GM19438 (cell line): Measurements from ENCODE around the gene AUTS2.

ENCODE experiments used
- ATAC-seq: cut with Tn5 transposase; IDR thresholded peaks from one replicate; pipeline ENCODE4 v1.9.1; 2021; ENCODE audit warnings: low read depth; ENCODE audit not compliant: unreplicated experiment

The AUTS2 gene

DNA sequence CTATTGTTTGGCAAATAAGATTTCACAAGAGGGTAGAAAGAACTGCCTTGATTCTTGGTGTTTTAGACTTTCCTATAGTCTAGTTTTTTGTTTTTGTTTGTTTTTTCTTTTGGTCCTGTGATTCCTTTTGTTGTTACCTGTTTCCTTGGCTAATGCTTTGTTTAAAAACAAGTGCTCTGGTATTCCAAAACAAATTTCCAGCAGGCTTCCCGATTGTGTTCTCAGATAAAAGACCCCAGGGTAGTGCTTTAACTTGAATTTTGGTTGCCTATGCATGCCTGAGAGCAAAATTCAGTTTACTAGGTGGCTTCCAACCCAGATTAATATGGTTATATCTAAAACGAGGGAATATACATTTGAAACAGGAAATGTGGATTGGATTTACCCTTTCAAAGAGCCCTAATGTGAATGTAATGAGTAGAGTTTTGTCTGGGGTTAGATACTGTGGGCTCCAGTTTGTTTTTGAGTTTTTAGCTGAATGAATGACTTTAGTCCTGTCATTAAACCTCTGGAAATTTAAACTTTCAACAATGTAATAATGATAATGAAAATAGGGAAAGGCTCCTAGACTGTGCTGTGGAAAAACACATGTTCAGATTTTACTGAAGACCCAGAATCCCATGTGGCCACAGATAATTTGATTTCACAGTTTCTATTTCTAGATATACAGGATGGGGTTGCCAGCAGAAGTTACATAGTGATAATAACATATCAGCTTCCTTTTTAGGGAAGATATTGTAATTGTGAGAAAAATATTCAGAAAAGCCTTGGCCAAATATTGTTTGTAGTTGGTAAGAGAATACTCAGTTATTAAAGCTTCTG, 23.9 kb downstream of the AUTS2 start:
- no peak for ATAC-seq

DNA sequence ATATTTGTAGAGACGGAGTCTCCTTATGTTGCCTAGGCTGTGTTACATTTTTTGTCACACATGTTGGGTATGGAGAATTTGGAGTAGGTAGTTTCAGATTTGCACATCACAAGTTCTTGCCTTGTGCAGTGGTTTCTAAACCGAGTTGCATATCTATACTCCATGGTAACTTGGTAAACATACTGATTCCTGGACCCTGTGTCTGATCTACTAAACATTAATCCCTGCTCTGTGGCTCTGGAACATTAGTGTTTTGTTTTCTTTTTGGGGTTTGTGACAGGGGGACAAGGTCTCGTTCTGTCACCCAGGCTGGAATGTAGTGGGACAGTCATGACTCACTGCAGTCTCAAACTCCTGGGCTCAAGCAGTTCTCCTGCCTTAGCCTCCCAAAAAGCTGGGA, 24.7 kb downstream of the AUTS2 start:
- no peak for ATAC-seq

DNA sequence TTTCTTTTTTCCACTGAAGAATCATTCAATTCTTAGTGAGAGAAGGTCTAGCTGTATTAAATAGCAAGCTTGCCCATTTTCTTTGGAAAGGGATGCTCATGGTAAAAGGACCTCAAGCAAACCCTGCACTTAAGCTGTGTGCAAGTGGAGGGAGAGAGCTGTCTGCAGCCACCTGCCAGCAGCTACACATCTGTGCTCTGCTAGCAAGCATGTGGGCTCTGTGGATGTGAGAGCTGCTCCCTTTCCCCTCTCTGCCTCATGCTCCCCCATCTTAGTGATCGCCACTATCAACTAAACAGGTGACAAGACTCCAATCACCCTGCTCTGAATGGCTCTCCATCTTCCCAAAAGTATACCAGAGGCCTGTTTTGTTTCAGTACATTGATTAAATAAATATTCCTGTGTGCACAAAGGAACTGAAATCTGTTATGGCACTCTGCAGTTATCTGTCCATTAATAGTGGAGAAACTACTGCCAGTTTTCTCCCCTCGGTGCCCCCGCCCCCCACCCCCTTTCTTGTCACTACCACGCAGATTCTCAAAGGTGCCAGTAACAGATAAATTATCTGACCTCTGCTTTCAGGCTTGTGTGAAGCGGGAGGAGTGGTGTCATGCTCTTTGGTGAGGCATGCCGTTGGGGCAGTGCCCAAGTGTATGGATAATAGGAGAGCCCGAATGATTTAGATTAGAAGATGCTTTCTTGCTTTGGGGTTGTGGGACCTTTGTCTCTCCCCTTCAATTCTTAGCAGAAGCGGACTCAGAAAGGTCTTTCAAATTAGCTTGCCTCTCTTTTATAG, 26.4 kb downstream of the AUTS2 start:
- no peak for ATAC-seq

DNA sequence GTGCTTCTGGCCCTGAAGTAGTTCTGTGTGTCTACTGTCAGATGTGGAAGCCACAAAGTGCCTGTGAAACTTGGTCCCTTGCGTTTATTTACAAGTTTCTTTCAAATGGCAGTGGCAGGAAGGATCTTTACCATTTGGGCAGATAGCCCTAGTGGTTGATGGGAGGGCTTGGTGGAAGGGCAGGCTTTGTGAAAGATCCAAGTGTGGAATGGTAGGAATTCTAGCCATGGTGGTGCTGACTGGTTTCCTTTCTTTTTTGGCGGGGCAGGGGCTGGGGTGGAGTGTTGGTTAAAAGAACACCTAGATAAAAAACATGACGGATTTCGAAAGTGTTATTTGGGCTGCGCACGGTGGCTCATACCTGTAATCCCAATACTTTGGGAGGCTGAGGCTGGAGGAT, 27.0 kb downstream of the AUTS2 start:
- ATAC-seq: no peak

DNA sequence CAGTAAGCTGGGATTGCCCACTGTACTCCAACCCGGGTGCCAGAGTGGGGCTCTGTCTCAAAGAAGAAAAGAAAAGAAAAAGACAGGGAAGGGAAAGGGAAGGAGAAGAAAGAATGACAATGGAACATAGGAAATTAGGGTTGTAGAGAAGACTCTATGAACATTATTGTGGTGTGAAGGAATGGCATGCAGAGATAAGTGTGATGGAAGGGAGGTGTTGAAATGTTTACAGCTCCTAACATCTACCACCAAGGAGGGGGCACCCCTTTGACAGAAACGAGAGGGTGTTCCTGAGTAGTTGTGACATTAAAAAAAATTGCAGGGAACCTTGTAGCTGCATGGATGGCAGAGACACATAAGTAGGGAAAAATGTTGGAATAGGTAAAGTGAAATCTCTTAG, 27.5 kb downstream of the AUTS2 start:
- ATAC-seq: no peak

DNA sequence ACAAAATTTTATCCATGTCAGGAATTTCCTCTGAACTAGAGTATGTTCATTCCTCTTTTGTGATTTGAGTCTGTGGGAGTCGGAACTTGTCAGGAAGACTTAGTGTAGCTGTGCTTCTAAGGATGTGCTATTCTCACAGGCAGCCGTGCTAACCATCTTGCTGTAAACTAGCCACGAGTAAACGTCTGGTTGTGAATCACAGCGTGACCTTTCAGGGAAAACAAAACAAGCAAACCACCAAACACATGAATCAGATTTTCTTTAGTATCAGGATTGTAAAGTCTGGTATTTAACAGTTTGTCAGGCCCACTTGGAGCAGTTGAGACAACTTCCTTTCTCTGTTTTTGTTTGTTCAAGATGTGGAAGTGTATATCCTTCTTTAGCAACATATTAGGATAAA, 32.0 kb downstream of the AUTS2 start:
- no peak for ATAC-seq

DNA sequence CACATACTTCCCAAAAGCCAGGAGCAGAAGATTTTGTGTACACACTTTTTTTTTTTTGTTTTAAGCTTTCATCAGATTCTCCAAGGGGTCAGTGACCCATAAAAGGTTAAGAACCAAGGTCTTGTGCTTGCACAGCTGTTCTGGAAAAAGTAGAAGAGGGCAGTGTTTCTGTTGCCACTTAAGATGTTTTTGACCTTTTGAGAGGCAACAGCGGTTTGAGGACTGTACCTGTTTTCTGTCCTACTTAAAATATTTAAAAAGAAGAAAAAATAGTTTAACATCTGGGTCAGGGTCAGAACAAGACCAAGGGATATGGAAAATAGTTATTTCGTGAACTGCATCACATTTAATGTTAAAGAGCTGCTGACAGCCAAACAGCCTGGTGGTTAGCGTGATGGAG, 32.9 kb downstream of the AUTS2 start:
- no peak for ATAC-seq

DNA sequence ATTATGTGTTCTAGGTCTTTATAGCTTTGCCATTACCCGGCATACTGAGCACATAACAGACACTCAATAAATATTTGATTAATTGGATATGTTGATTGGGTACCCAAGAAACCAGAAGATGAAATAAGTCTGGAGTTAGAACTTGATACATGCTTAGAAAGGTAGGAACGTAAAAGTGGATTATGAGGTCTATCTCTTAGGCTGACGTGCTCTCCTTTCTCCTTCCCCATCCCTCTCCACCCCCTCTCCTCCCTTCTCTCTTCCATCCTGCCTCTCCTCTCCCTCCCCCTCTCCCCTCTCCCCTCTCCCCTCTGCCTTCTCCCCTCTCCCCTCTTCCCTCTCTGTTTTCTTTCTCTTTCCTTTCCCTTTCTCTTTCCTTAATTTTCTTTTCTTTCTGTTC, 34.0 kb downstream of the AUTS2 start:
- ATAC-seq: no peak

DNA sequence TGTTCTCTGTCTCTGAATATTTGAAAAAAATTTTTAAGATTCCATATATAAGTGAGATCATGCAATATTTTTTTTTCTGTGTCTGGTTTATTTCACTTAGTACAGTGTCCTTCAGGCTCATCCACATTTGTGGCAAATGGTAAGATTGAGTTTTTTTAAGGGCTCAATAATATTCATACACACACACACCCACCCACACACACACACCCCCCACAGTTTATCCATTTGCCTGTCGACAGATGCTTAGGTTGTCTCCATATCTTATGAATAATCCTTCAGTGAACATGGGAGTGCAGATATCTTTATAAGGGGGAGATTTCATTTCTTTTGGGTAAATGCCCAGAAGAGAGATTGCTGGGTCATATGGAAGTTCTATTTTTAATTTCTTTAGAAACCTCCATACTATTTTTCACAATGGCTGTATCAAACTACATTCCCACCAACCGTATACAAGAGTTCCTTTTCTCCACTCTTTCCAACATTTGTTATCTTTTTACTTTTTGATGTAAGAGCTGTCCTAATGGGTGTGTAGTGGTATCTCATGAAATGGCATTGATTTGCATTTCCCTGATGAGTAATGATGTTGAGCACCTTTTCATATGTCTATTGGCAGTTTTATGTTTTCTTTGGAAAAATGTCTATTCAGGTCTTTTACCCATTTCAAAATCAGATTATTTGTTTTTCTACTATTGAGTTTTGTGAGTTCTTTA, 35.0 kb downstream of the AUTS2 start:
- ATAC-seq: no peak

DNA sequence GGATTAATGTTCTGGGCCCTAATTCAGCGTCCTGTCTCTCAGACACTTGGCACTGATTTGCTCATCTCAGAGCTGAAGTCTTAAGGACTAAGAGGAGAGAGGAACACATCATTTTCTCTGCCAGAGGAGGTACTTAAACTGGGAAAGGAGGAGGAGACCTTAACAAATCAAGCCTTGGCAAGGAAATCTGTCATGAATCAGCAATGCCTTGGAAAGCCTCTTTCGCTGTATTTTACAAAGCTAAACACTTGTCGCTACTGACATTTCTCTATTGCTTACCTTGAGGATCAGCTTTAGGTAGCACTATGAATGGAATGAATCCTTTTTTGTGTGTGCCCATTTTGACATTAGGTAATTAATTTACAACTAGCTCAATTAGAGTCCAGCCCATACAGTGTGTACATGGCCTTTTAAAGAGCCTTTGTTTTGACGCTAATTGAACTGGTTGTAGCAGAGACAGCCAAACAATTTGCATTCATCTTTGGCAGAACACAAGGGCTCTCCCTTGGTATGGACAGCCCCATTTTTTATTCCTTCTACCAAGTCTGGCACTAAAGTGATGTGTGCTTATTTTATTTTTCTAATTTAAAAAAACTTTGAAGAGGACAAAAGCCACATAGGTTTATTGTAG, 37.4 kb downstream of the AUTS2 start:
- no peak for ATAC-seq

DNA sequence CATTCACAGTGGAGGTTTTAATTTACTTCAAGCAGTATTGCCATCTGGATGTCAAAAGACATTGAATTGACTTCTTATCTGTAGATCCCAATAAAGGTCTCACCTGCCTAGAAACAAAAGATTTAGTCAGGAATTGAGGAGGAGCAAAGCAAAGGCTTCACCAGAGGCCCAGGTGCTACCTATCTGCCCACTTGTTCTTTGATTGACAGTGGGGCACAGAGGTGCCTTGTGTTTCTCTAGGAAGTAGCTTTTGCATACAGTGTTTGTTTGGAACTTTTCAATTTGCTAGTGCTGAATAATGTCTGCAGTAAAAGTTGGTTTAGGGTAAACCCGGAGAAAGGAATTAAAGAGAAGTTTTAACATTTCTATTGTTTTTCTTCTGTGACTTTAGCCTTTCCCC, 40.4 kb downstream of the AUTS2 start:
- no peak for ATAC-seq

DNA sequence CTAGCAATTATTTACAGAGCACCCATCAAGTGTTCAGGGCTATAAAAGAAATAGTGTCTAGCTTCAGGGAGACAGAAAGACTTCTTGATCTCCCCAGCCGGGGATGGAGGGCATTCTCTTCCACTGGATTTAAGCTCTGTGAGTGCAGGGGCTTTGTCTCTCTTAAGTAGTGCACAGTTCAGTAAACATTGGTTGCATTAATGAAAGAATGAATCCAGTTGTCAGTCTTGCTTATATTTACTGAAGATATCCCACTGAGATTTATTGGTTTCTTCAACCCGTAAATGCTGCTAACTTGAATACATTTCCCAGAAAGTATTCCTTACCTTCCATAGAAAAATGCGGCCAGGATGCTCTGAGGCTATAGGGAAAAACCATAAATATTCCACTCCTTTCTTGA, 41.9 kb downstream of the AUTS2 start:
- no peak for ATAC-seq

DNA sequence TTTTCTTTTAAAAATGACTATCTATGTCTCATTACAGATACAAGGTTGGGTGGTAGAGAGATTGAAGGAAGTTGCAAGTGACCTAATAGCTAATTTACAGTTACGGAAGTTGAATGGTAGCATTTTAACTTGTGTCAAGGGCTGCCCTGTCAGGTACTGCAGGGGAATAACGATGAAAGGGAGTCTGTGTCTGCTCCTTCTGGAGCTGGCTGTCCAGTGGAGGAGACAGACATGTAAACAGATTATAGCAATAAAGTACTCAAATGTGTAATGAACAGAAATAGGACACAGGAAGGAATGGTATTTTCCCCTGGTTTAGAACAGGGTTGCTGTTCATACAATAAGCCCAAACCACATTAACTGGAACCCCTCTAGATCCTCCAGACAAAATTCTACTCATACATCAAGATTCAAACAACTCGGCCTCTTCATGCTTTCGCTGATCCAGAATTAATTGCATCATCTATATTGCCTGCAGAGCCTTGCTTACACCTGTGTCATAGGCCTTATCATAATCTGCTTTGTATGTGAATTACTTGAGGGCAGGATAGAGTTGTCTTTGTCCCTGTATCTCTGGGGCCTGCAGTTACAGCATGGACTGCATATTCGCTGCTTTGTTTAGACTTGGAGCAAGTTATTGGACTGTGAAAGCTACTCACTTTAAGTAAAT, 42.8 kb downstream of the AUTS2 start:
- ATAC-seq: no peak

DNA sequence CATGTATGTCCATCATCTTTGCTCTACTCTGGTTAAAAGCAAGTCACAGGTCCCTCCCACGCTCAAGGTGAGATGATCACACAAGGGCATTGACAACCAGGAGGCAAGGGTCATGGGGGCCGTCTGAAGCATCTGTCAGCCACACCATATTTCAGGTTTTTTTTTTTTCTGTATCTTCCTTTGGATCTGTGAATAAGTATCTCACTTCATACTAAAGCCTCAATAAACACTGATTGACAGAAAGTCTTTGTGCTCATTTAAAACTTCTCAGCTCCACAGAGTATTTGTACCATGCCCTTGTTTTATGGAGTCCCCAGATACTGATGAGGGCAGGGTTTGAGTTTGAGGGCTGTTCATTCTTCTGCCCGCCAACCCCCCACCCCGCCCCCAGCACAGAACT, 45.0 kb downstream of the AUTS2 start:
- ATAC-seq: no peak

DNA sequence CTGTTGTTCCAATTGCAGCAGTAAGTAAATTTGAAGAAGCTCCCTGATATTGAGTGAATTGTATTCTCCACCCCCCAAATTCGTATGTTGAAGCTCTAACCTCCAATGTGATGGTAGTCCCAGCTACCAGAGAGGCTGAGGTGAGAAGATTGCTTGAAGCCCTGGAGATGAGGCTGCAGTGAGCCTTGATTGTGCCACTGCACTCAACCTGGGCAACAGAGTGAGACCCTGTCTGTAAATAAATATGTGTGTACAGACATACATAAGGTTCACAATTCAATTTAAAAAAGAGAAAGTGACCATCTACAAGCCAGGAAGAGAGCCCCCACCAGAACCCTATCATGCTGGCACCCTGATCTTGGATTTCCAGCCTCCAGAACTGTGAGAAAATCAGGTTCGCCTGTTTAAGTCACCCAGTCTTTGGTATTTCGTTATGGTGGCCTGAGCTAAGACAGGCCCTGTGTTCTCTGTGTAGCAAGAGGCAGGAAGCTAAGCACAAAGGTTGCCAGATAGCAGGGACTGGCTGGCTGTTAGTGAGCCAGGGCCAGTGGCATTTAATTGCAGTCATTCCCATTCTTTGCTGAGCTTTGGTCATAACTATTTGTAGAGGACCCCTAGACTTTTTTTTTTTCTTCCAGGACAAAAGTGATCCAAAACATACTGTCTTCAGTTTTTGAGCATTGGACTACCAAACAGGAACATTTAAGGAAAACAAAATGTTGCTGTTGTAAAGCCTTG, 45.6 kb downstream of the AUTS2 start:
- ATAC-seq: no peak

DNA sequence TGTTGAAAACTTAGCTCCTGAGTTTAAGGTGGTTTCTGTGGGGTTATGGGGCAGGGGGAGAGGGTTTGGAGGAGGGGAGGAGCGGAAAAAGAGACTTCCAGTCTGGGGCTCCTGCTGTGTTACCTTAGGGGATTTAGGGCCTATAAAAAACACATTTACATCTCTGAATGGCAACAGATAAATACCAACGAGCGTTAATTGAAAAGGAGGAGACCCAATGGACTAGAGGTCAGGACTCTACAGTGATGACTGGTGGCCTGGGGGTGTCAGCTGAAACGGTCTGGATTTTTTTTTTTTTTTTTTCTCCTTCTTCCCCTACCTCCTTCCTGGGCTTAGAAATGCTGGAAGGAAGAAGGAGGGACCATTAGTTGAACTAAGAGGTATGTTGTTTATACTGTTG, 47.4 kb downstream of the AUTS2 start:
- no peak for ATAC-seq

DNA sequence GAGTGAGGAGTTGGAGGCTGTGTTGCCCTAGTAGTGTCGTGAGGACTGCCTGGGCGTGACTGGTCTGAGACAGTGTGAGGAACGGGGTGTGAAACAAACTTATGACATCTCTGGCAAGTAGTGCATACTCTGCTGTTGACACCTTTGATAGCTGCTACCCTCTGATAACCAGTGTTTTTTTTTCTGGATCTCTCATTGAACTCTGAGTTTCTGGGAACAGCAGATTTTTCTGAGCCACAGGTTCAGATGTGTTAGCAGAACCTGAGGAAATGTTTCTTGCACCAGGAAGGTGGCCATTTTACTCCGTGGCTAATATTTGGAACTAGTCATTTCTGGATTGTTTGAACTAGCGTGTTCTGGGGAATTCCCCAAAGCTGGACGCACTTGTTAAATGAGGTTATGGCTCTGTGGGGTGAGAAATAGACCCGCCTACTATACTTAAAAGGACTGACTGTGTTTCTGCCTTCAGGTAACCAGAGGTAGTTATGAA, 52.9 kb downstream of the AUTS2 start:
- ATAC-seq: peak; percentile 59

DNA sequence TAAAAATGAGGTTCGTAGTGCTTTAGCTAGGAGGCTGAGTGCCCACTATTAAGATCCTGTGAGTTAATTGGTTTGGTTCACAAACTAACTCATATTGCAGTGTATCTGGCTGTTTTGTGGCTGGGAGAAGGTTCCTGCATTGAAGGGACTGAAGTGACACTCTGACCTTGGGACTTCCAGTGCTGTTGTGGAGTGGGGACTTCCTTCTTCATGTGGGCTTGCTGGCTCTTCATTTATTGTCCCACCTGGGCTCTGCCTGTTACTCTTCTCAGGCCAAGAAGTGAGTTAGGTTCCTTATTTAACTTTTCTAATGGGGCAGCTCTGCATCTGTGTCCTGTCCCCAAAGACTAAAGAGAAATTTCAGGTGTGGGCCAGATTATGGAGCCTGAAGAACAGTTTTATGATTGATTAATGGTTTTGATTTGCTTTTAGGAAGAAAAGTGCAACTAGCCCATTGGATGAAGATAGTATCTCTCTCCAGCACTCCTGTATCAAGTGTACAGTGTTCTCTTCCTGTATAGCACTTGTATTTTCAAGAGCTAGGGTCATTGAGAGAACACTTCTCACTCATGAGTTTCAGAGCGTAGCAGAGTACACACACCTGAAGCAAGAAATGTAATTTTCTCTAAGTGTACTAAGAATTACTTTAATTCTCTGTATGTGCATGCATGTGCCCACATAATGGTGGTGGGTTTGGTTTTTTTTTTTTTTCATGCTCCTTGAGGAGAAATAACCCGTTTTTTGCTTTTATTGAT, 54.8 kb downstream of the AUTS2 start:
- ATAC-seq: no peak

DNA sequence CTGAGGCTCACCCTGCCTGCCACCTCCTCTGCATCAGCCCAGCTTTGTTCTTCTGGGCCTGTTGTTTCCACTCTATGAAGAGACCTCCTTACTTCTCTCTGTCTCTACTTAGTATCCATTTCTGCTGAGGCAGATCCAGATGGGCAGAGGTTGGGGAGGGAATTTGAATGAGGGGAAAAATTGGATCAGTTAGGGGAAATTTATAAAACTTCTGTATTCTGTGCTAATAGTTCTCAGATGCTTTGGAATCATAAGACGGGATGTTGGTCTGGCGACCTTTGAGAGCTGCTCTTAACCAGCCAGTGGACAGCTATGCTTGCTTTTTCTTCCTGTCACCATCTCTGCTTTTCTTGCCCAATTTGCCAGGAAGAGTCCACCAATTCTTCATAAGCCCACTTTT, 55.5 kb downstream of the AUTS2 start:
- no peak for ATAC-seq
